GM15510 (cell line): ENCODE results near the gene OR2AE1.

ENCODE experiments used
- POLR2A ChIP-seq: IDR thresholded peaks from 3 replicates; pipeline ENCODE4 v1.6.1; 2011; ENCODE audit warnings: borderline replicate concordance; ENCODE audit not compliant: insufficient read length; ENCODE audit errors: extremely low read depth

OR2AE1 gene

GRCh38 chr7:99876933-99877332, at the start of gene OR2AE1:
OR2AE1 (minus strand) TSS chr7:99877033; CDS start chr7:99877033, 0 bp downstream.
- no peak for TF ChIP-seq POLR2A

GRCh38 chr7:99926321-99926720, 49.5 kb upstream of the OR2AE1 start:
- TF ChIP-seq POLR2A, result no peak

- TF ChIP-seq POLR2A, result no peak
Observed at GRCh38 chr7:99923200-99923599, 46.4 kb upstream of the OR2AE1 start.

GRCh38 chr7:99920149-99920548, 43.3 kb upstream of the OR2AE1 start:
- TF ChIP-seq POLR2A, result no peak

GRCh38 chr7:99919814-99920112, 42.9 kb upstream of the OR2AE1 start:
- no peak for TF ChIP-seq POLR2A

DNA sequence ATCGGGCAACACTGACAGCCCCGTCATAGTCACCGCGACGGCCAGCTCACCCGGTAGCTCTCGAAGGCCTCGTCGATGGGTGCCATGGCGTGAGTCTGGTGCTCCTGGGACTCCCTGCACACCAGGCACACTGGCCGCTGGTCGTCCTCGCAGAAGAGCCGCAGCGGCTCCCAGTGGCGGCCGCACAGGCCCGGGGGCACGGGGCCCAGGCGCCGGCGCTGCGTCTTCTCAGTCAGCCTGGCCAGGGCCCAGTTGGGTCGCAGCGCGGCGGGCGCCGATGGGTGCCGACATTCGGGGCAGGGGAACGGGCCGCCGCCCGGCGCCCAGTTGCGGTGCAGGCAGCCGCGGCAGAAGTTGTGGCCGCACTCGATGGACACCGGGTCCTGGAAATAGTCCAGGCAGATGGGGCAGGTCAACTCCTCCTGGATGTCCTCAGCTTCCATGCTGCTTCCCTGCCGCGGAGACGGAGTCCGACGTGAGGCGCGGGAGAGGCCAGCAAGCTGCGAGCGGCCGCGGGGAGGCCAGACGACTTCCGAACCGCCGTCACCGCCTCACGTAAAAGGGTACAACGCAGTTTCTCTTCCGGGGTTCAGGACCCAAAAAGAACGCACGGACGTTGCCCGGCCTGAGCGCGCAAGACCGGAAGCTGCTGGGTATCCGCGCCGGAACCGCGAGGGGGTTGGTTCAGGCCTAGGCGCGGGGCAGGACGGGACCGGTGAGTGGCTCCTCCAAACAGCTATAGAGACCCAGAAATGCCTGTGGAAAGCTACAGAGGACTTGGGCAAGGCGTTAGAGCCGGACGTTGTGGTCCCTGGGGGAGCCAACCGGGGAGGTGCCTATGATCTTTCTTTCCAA, 42.4 kb upstream of the OR2AE1 start, which contains the start of gene TRIM4:
Gene TRIM4 (minus strand): TSS at position 572 of the 855 bp plus-strand sequence. CDS start 129 bp downstream, at position 443.
- peak; percentile 86 for TF ChIP-seq POLR2A

- no peak for TF ChIP-seq POLR2A
Observed at GRCh38 chr7:99910976-99911375, 34.1 kb upstream of the OR2AE1 start.

DNA sequence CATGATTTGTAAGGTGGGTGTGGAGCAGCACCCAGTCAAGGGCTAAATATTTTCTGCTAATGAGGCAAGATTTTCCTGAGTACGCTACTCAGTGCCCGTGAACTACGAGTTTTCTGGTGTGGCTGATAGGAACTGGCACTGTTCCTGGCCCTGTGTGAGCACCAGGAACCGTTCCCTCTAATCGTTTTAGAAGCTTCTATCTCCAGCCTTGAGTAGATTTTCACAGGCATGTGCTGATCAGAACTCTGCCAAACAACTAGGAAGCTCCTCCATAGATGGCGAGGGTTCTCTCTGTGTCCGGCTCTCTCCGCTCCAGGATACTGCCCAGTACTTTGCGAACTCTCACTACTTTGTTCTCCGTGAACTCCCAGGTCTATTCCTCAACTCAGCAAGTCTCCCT, 24.7 kb upstream of the OR2AE1 start:
- no peak for TF ChIP-seq POLR2A

DNA sequence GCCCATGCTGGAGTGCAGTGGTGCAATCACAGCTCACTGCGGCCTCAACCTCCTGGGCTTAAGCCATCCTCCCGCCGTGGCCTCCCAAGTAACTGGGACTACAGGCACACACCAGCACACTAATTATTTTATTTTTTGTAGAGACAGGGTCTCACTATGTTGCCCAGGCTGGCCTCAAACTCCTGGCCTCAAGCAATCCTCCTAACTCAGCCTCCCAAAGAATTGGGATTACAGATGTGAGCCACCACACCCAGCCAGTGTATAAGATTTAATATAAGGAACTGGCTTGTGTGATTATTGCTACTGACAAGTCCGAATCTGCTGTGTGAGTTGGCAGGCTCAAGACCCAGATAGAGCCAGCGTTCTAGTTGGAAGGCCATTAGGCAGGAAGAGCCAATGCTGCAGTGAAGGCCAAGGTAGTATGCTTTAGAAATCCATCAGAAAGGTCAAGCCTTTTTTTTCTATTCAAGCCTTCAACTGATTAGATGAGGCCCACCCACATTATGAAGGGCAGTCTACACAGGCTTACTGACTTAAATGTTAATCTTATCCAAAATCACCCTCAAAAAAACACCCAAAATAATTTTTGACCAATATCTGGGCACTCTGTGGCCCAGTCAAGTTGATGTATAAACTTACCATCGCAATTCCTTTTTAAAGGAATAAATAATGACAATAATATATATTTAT, 23.1 kb upstream of the OR2AE1 start:
- no peak for TF ChIP-seq POLR2A

GRCh38 chr7:99898836-99899235, 22.0 kb upstream of the OR2AE1 start:
- no peak for TF ChIP-seq POLR2A

DNA sequence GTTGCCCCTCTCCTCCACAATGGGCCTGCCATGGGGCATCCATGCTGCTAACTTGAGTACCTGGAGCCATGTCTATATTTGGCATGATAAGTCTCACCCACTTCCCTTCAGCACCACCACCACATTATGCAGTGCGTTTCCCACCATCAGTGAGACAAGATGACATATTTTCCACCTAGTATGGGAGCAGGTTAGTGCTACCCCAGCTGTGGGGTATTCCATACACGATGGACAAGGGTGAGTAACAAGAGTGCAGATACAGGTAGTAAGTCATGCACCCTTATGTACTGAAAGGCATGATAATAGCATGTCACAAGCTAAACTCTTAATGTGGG, 21.2 kb upstream of the OR2AE1 start:
- TF ChIP-seq POLR2A, result no peak

- TF ChIP-seq POLR2A, result no peak
Observed at GRCh38 chr7:99897322-99898022, 20.6 kb upstream of the OR2AE1 start.

DNA sequence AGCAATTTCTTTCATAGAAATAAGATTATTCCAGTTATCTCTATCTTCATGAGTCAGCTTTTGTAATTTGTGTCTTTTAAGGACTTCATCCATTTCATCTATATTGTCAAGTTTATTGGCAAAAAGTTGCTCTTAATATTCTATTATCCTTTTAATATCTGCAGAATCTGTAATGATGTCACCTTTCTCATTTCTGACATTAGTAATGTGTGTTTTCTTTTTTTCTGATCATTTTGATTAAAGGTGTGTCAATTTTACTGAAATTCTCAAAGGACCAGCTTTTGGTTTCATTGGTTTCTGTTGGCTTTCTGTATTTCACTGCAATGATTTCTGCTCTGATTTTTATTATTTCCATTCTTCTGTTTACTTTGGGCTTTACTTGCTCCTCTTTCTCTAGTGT, 17.9 kb upstream of the OR2AE1 start:
- no peak for TF ChIP-seq POLR2A

GRCh38 chr7:99893280-99893679, 16.4 kb upstream of the OR2AE1 start:
- TF ChIP-seq POLR2A, result no peak

DNA sequence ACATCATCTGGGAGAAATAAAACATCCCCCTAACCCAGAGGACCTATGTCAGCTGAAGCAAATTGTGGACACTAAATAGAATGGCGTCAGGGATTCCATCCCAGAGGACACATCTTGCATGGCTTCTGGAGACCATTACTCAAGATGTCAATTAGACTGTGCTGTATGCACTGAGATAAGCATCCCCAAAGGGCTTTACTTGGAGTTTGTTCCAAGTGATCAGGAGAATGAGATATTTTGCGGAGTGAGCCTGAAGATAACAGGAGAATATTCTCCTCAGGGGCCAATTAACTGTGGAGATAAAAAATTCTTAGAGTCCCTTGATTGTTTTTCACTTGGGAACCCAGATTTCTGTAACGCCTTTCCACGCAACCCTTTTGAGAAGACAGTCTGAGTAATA, 4.5 kb upstream of the OR2AE1 start:
- no peak for TF ChIP-seq POLR2A
